Caco-2 (cell line): ENCODE data around the gene TWIST1. TPM values are rescaled to one million over a fixed set of nuclear protein-coding genes. Genes with fewer than 3 reads are reported as not detected.

Experiments
- BruUV-seq: library from RNA; stranded (reverse); fragments of 400-500 nt; replicated peaks from 2 replicates; lab custom pipeline; 2021; lab: Mats Ljungman, UMichigan
- CTCF ChIA-PET: fragments of 300-600 bp; sonication (Branson Sonifier 250); formaldehyde crosslinking; loops from one replicate; lab custom pipeline; 2022; ENCODE audit warnings: antibody characterized with exemption; lab: Charles Lee
- POLR2A ChIA-PET: fragments of 300-600 bp; sonication (Branson Sonifier 250); formaldehyde crosslinking; loops from one replicate; lab custom pipeline; 2022; ENCODE audit warnings: antibody characterized with exemption; lab: Charles Lee
- DNase-seq, 2 experiments: peaks; one replicate each; pipeline versions ENCODE4 v3.0.0 to v3.0.0-alpha.2; 2020 to 2022
- H3K27me3 ChIP-seq: replicated peaks from 2 replicates; pipeline ENCODE4 v1.6.0; 2011; ENCODE audit warnings: low read length; ENCODE audit not compliant: control insufficient read depth, insufficient read depth
- H3K36me3 ChIP-seq: 2 replicates; pipeline ENCODE4 v1.5.1; 2011; ENCODE audit warnings: low read length; ENCODE audit not compliant: control insufficient read depth, insufficient read depth
- H3K4me1 ChIP-seq: fragments of 250-450 bp; sonication (Bioruptor Pico); 2 replicates; pipeline ENCODE4 v1.5.1; 2020; ENCODE audit warnings: mild to moderate bottlenecking
- H3K4me3 ChIP-seq: 2 replicates; pipeline ENCODE4 v1.5.1; 2011; ENCODE audit warnings: low read depth, mild to moderate bottlenecking, control low read depth, low read length
- H3K9me3 ChIP-seq: fragments of 250-450 bp; sonication (Bioruptor Pico); 2 replicates; pipeline ENCODE4 v1.5.1; 2020; ENCODE audit warnings: mild to moderate bottlenecking, moderate library complexity
- H3K27ac Mint-ChIP-seq: one replicate; pipeline ENCODE4 v1.8.0; 2022; ENCODE audit warnings: mixed read lengths; ENCODE audit not compliant: unreplicated experiment
- H3K27me3 Mint-ChIP-seq: one replicate; pipeline ENCODE4 v1.8.0; 2022; ENCODE audit warnings: mixed read lengths; ENCODE audit not compliant: insufficient read depth, unreplicated experiment
- H3K36me3 Mint-ChIP-seq: one replicate; pipeline ENCODE4 v1.8.0; 2022; ENCODE audit warnings: mild to moderate bottlenecking, mixed read lengths; ENCODE audit not compliant: insufficient read depth, unreplicated experiment
- H3K4me1 Mint-ChIP-seq: one replicate; pipeline ENCODE4 v1.8.0; 2022; ENCODE audit warnings: low read depth, mixed read lengths; ENCODE audit not compliant: unreplicated experiment
- H3K4me3 Mint-ChIP-seq: one replicate; pipeline ENCODE4 v1.8.0; 2022; ENCODE audit warnings: mild to moderate bottlenecking, moderate library complexity, mixed read lengths; ENCODE audit not compliant: unreplicated experiment
- H3K9me3 Mint-ChIP-seq: one replicate; pipeline ENCODE4 v1.8.0; 2022; ENCODE audit warnings: mixed read lengths; ENCODE audit not compliant: unreplicated experiment
- CTCF ChIP-seq, 2 experiments: fragments of 200-600 bp in 1 of 2; IDR thresholded peaks; 1 replicate in 1 of 2; 2 replicates in 1 of 2; pipeline versions ENCODE4 v1.5.1 to v1.8.0; 2011 to 2022; ENCODE audit warnings: antibody characterized with exemption in 1 of 2, control low read depth in 1 of 2, inconsistent platforms in 1 of 2, low read depth in 1 of 2, low read length in 1 of 2, mild to moderate bottlenecking in 1 of 2, moderate library complexity in 1 of 2; ENCODE audit not compliant: insufficient read depth in 1 of 2, severe bottlenecking in 1 of 2, unreplicated experiment in 1 of 2
- intact Hi-C: fragments of 100-400 bp; cut with micrococcal nuclease; formaldehyde crosslinking; loops from one replicate; pipeline ENCODE4 v1.10.0; 2022; ENCODE audit not compliant: unreplicated experiment
- total RNA-seq: library from RNA; stranded (reverse); gene quantifications from 2 replicates; pipeline ENCODE4 v1.2.3, GENCODE V29; 2022

The TWIST1 gene
- total RNA-seq, 1 experiment from 2014 or later = not detected

- Histone ChIP-seq H3K9me3 (no peaks in the 10 kb centered on the region), H3K4me3 (no peak overlapping the region), H3K4me1 (no peaks in the 10 kb centered on the region), H3K36me3 (no peaks in the 10 kb centered on the region), H3K27me3 (no peaks in the 10 kb centered on the region; the same call in 1 of the 2 replicates)
- ChIA-PET CTCF (no interaction called here), POLR2A (no interaction called here)
- no peak for TF ChIP-seq CTCF (IDR thresholded peaks at IDR 0.05; ENCODE audit: insufficient read depth in 1 of 2, low read depth in 1 of 2, low read length in 1 of 2, severe bottlenecking in 1 of 2, unreplicated experiment in 1 of 2)
- no peaks in the 10 kb centered on the region for H3K9me3 Mint-ChIP-seq
- intact Hi-C loops = no loop called here
- peaks cover 20% of the 10 kb centered on the region for H3K27me3 Mint-ChIP-seq
- no peaks in the 10 kb centered on the region for H3K36me3 Mint-ChIP-seq
- H3K4me1 Mint-ChIP-seq = no peaks in the 10 kb centered on the region
- H3K27ac Mint-ChIP-seq = no peak overlapping the region
- H3K4me3 Mint-ChIP-seq = no peak overlapping the region
- DNase-seq = no peak
- BruUV-seq = no TSS peak
Observed at GRCh38 chr7:19113002-19113350, 4.5 kb downstream of the TWIST1 start.

- no peak for TF ChIP-seq CTCF (IDR thresholded peaks at IDR 0.05; ENCODE audit: insufficient read depth in 1 of 2, low read depth in 1 of 2, low read length in 1 of 2, severe bottlenecking in 1 of 2, unreplicated experiment in 1 of 2)
- H3K27me3 ChIP-seq = no peaks in the 10 kb centered on the region; the same call in 1 of the 2 replicates
- H3K36me3 ChIP-seq = no peaks in the 10 kb centered on the region
- DNase-seq = no peak
- no peaks in the 10 kb centered on the region for H3K36me3 Mint-ChIP-seq
- peaks cover 23% of the 10 kb centered on the region for H3K27me3 Mint-ChIP-seq
- no peaks in the 10 kb centered on the region for H3K4me1 Mint-ChIP-seq
- H3K9me3 Mint-ChIP-seq = no peaks in the 10 kb centered on the region
- ChIA-PET POLR2A (no interaction called here), CTCF (no interaction called here)
- H3K4me3 Mint-ChIP-seq = no peak overlapping the region
- H3K4me3 ChIP-seq = no peak overlapping the region
- H3K27ac Mint-ChIP-seq = no peak overlapping the region
- H3K4me1 ChIP-seq = no peaks in the 10 kb centered on the region
- intact Hi-C loops = no loop called here
- no TSS peak for BruUV-seq
- H3K9me3 ChIP-seq = no peaks in the 10 kb centered on the region
Observed at GRCh38 chr7:19112274-19113001, 5.0 kb downstream of the TWIST1 start.

- no peaks in the 10 kb centered on the region for H3K36me3 Mint-ChIP-seq
- CTCF ChIA-PET = no interaction called here
- no peaks in the 10 kb centered on the region for H3K4me1 Mint-ChIP-seq
- no peaks in the 10 kb centered on the region for H3K9me3 ChIP-seq
- no TSS peak for BruUV-seq
- no peaks in the 10 kb centered on the region for H3K9me3 Mint-ChIP-seq
- H3K4me1 ChIP-seq = no peaks in the 10 kb centered on the region
- intact Hi-C loops = no loop called here
- no peaks in the 10 kb centered on the region; the same call in 1 of the 2 replicates for H3K27me3 ChIP-seq
- peaks cover 24% of the 10 kb centered on the region for H3K27me3 Mint-ChIP-seq
- H3K36me3 ChIP-seq = no peaks in the 10 kb centered on the region
- no peak overlapping the region for H3K4me3 Mint-ChIP-seq
- no peak for TF ChIP-seq CTCF (IDR thresholded peaks at IDR 0.05; ENCODE audit: insufficient read depth in 1 of 2, low read depth in 1 of 2, low read length in 1 of 2, severe bottlenecking in 1 of 2, unreplicated experiment in 1 of 2)
- no peak for DNase-seq
- no peak overlapping the region for H3K4me3 ChIP-seq
- POLR2A ChIA-PET = no interaction called here
- no peak overlapping the region for H3K27ac Mint-ChIP-seq
Observed at GRCh38 chr7:19111474-19112273, 5.8 kb downstream of the TWIST1 start.
